ENCODE results near the gene WHAMM.

The WHAMM gene

DNA sequence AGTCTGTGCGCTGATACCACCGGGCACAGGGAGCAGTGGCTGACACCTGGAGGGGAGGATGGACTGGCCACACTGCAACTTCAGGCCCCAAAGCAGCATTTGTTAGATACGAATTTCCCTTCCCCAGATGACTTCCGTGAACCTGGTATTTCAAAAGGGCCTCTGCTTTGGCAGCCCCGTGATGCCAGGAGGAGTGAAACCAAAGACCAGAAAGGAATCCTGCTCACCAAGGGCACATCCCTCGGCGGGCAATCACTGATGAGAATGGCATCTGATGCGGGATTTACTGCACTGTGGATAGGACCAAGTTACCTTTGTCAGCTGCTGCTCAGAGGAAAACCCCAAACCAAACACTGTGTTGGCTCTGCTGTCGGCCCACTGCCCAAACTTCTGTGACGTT lies 65.5 kb downstream of the WHAMM start:
- ATAC-seq, result no peak; the same call in 2 of the 3 replicates
- TF ChIP-seq ISL1 (CRISPR knock-in tag; IDR thresholded peaks at IDR 0.05), result no peak
- TF ChIP-seq ZC3H10 (CRISPR knock-in tag; IDR thresholded peaks at IDR 0.05), result no peak
- no peak for TF ChIP-seq ESRRG (CRISPR knock-in tag; IDR thresholded peaks at IDR 0.05)
- TF ChIP-seq ZFP30 (CRISPR knock-in tag; IDR thresholded peaks at IDR 0.05), result no peak
- TF ChIP-seq TOX (CRISPR knock-in tag; IDR thresholded peaks at IDR 0.05; ENCODE audit: borderline replicate concordance), result no peak
- no peak for TF ChIP-seq RARB (CRISPR knock-in tag; IDR thresholded peaks at IDR 0.05)
- TF ChIP-seq, protein P1, sequence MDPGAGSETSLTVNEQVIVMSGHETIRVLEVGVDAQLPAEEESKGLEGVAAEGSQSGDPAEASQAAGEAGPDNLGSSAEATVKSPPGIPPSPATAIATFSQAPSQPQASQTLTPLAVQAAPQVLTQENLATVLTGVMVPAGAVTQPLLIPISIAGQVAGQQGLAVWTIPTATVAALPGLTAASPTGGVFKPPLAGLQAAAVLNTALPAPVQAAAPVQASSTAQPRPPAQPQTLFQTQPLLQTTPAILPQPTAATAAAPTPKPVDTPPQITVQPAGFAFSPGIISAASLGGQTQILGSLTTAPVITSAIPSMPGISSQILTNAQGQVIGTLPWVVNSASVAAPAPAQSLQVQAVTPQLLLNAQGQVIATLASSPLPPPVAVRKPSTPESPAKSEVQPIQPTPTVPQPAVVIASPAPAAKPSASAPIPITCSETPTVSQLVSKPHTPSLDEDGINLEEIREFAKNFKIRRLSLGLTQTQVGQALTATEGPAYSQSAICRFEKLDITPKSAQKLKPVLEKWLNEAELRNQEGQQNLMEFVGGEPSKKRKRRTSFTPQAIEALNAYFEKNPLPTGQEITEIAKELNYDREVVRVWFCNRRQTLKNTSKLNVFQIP (CRISPR knock-in tag; IDR thresholded peaks at IDR 0.05; ENCODE audit: borderline replicate concordance, low read depth), result no peak
- no peak for TF ChIP-seq PPARA (CRISPR knock-in tag; IDR thresholded peaks at IDR 0.05; ENCODE audit: borderline replicate concordance)
- no peak for TF ChIP-seq GLIS3 (CRISPR knock-in tag; IDR thresholded peaks at IDR 0.05)
- no peak for TF ChIP-seq CSDC2 (CRISPR knock-in tag; IDR thresholded peaks at IDR 0.05)
- no peak for TF ChIP-seq ZNF70 (CRISPR knock-in tag; IDR thresholded peaks at IDR 0.05)
- TF ChIP-seq TCF4 (CRISPR knock-in tag; IDR thresholded peaks at IDR 0.05; ENCODE audit: borderline replicate concordance), result no peak
- TF ChIP-seq SNAI2 (CRISPR knock-in tag; IDR thresholded peaks at IDR 0.05), result no peak
- no peak for TF ChIP-seq ZNF565 (CRISPR knock-in tag; conservative IDR thresholded peaks at IDR 0.05; ENCODE audit: low read depth)
- TF ChIP-seq BACH2 (CRISPR knock-in tag; IDR thresholded peaks at IDR 0.05; ENCODE audit: borderline replicate concordance), result no peak
- TF ChIP-seq, protein P2, sequence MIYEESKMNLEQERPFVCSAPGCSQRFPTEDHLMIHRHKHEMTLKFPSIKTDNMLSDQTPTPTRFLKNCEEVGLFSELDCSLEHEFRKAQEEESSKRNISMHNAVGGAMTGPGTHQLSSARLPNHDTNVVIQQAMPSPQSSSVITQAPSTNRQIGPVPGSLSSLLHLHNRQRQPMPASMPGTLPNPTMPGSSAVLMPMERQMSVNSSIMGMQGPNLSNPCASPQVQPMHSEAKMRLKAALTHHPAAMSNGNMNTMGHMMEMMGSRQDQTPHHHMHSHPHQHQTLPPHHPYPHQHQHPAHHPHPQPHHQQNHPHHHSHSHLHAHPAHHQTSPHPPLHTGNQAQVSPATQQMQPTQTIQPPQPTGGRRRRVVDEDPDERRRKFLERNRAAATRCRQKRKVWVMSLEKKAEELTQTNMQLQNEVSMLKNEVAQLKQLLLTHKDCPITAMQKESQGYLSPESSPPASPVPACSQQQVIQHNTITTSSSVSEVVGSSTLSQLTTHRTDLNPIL (CRISPR knock-in tag; IDR thresholded peaks at IDR 0.05; ENCODE audit: low read depth), result no peak
- TF ChIP-seq ARNTL (CRISPR knock-in tag; IDR thresholded peaks at IDR 0.05; ENCODE audit: borderline replicate concordance, low read depth), result no peak
- no peak for TF ChIP-seq ZFP3 (CRISPR knock-in tag; IDR thresholded peaks at IDR 0.05)
- TF ChIP-seq, protein P3, sequence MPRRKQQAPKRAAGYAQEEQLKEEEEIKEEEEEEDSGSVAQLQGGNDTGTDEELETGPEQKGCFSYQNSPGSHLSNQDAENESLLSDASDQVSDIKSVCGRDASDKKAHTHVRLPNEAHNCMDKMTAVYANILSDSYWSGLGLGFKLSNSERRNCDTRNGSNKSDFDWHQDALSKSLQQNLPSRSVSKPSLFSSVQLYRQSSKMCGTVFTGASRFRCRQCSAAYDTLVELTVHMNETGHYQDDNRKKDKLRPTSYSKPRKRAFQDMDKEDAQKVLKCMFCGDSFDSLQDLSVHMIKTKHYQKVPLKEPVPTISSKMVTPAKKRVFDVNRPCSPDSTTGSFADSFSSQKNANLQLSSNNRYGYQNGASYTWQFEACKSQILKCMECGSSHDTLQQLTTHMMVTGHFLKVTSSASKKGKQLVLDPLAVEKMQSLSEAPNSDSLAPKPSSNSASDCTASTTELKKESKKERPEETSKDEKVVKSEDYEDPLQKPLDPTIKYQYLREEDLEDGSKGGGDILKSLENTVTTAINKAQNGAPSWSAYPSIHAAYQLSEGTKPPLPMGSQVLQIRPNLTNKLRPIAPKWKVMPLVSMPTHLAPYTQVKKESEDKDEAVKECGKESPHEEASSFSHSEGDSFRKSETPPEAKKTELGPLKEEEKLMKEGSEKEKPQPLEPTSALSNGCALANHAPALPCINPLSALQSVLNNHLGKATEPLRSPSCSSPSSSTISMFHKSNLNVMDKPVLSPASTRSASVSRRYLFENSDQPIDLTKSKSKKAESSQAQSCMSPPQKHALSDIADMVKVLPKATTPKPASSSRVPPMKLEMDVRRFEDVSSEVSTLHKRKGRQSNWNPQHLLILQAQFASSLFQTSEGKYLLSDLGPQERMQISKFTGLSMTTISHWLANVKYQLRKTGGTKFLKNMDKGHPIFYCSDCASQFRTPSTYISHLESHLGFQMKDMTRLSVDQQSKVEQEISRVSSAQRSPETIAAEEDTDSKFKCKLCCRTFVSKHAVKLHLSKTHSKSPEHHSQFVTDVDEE (CRISPR knock-in tag; IDR thresholded peaks at IDR 0.05), result no peak

DNA sequence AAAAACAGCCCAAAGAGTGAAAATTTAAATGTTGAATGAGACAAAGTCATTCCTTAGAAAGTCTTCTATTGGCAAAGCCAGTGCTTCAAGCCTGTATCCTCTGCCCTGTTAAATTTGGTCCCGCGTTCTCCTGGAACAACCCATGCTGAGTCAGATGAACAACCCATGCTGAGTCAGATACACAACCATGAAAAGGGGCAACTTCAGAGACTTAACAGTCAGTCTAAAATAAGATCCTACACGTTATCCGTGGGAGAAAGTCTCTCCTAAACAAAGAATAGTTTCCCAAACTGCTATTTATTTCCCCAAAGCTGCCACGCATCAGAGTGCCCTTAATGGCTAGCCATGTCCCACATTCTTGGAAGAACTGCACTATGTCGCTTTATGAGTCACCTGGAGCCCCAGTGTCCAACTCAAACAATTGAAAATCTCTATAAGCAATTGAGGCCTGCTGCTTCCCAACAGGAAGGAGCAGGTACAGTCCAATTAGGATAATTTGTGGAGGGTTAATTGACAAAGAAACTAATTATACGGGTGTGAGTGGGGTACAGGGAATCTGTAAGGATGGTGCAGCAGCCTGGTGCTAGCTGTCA lies 66.1 kb downstream of the WHAMM start:
- ATAC-seq, result peak; percentile 63; the same call in 2 of the 3 replicates

More for the DNA sequence above, 66.1 kb downstream of the WHAMM start:
- TF ChIP-seq SNAI2 (CRISPR knock-in tag; IDR thresholded peaks at IDR 0.05) (no peak), ARNTL (CRISPR knock-in tag; IDR thresholded peaks at IDR 0.05; ENCODE audit: borderline replicate concordance, low read depth) (no peak), OSR1 (CRISPR knock-in tag; IDR thresholded peaks at IDR 0.05) (no peak), GLIS3 (CRISPR knock-in tag; IDR thresholded peaks at IDR 0.05) (no peak)
- TF ChIP-seq, protein P4, sequence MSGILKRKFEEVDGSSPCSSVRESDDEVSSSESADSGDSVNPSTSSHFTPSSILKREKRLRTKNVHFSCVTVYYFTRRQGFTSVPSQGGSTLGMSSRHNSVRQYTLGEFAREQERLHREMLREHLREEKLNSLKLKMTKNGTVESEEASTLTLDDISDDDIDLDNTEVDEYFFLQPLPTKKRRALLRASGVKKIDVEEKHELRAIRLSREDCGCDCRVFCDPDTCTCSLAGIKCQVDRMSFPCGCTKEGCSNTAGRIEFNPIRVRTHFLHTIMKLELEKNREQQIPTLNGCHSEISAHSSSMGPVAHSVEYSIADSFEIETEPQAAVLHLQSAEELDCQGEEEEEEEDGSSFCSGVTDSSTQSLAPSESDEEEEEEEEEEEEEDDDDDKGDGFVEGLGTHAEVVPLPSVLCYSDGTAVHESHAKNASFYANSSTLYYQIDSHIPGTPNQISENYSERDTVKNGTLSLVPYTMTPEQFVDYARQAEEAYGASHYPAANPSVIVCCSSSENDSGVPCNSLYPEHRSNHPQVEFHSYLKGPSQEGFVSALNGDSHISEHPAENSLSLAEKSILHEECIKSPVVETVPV (CRISPR knock-in tag; IDR thresholded peaks at IDR 0.05), result no peak
- TF ChIP-seq, protein P3 (CRISPR knock-in tag; IDR thresholded peaks at IDR 0.05), result no peak

Data from SK-N-SH treated with all-trans-retinoic acid at 6 μM for 48 hours (cell line).